ENCODE measurements around the gene PPP1R14B. TPM values are rescaled to one million over a fixed set of nuclear protein-coding genes. Genes with fewer than 3 reads are reported as not detected.

PPP1R14B gene
- total and polyA plus RNA-seq, 2 donors (not counting 3 experiments of a cell fraction or from before 2014, with no cell fraction given) = 308 to 431 TPM

DNA sequence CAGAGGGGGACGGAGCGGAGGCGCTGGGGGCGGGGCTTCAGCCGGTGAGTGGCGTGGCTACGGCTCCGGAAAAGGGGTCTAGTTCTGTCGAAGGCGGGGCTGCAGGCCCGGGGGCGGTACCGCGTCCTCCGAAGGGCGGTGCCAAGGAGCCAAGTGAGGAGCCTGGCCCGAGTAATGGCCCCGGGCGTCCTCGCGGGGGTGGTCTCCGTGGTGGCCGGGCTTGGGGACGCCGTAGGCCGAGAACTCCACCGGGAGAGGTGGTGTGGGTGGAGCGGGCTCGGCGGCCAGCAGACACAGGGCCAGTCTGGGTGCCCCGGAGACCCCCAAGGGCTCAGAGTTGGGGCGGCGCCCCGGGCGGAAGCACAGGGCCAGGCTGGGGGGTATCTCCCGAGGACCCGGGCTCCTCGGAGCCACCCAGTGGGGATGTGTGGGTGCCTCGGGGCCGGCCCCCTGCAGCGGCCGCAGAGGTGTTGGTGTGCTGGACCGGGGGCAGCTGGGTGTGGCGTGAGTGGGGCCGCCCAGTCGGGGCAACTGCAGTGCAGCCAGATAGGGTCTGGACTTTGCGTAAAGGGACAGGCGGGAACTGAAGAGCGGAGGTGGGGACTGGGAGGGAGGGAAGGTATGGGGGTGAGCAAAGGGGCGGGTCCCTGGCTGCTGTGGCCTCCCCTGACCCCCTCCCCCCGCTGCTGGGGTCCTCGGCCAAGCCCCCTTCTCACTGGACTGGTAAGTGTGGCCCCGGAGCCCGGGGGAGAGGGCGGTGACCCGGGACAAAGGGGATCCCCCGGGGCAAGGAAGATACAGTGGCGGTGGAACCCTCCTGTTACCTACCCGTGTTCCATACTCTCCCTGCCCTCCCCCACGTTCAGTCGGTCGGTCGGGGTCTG lies 5.0 kb downstream of the PPP1R14B start:
- H3K9ac ChIP-seq (replicated peaks; ENCODE audit: extremely low read depth, insufficient read depth, low read length) = peak overlapping the region; percentile 65
- no peaks in the 10 kb centered on the region for H4K20me1 ChIP-seq (replicated peaks; ENCODE audit: control insufficient read depth, extremely low read depth, insufficient read depth, low read length)
- FAIRE-seq (peak; percentile 72), DNase-seq (ENCODE audit: low read depth, low spot score) (no peak)
- BruUV-seq (replicated peaks) = no TSS peak
- TF ChIP-seq, protein P1, sequence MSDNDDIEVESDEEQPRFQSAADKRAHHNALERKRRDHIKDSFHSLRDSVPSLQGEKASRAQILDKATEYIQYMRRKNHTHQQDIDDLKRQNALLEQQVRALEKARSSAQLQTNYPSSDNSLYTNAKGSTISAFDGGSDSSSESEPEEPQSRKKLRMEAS (IDR thresholded peaks at IDR 0.05; ENCODE audit: insufficient read depth, insufficient read length) = peak; percentile 5
- TF ChIP-seq POLR2AphosphoS5 (IDR thresholded peaks at IDR 0.05; ENCODE audit: insufficient read depth, low read depth, low read length) (peak; percentile 79), EZH2 (IDR thresholded peaks at IDR 0.05; ENCODE audit: borderline replicate concordance, low read depth, low read length, severe bottlenecking) (no peak), POLR2A (IDR thresholded peaks at IDR 0.05; ENCODE audit: low read depth, low read length) (peak; percentile 52)
- H2AFZ ChIP-seq (ENCODE audit: low read depth, low read length) = no peak overlapping the region
- peaks cover 15% of the 10 kb centered on the region for H3K4me1 ChIP-seq (ENCODE audit: control insufficient read depth, extremely low read depth, insufficient read depth, low read length)
- H3K9me1 ChIP-seq (replicated peaks; ENCODE audit: control insufficient read depth, extremely low read depth, insufficient read depth, low read length) = no peaks in the 10 kb centered on the region
- H3K27ac ChIP-seq (ENCODE audit: insufficient read depth, low read depth, low read length) = peak overlapping the region; percentile 24
- ChIA-PET CTCF (interaction anchor here (0.8 to 5.0 kb wide), 6 partner anchors 37 to 115 kb away, joined by 3 to 36 read pairs (median 6); partner anchors contain the start of genes CATSPERZ and STIP1), POLR2A (interaction anchor here (0.7 to 1.0 kb wide), 4 partner anchors 16 to 30 kb away, joined by 3 to 10 read pairs (median 3); partner anchors contain the start of genes NUDT22 and TRPT1)
- peaks cover 40% of the 10 kb centered on the region for H3K79me2 ChIP-seq (ENCODE audit: control insufficient read depth, insufficient read depth, low read length)
- dilution Hi-C loops (cut with MboI; ENCODE audit: extremely low pct_ligation_motif_present, low sequenced_read_pairs) (no loop called here), intact Hi-C loops (cut with micrococcal nuclease) (loop anchor here (1.0 to 5.0 kb wide), 6 partner anchors 11 to 241 kb away; partner anchors contain the start of genes DNAJC4, ESRRA, NUDT22 and RPS6KA4)
- peaks cover 6 to 18% of the 10 kb centered on the region in 2 experiments for H3K36me3 ChIP-seq (ENCODE audit: control insufficient read depth in 2 of 2, extremely low read depth in 1 of 2, insufficient read depth in 2 of 2, low read length in 2 of 2)
- peak overlapping the region; percentile 61 to 93 (median 67) for H3K4me3 ChIP-seq (replicated peaks in 1 of 3; ENCODE audit: insufficient read depth in 1 of 3, low read depth in 1 of 3, low read length in 3 of 3)
- H3K9me3 ChIP-seq (replicated peaks; ENCODE audit: control insufficient read depth, insufficient read depth, low read length) = no peaks in the 10 kb centered on the region
- peak overlapping the region; percentile 55 for H3K4me2 ChIP-seq (ENCODE audit: insufficient read depth, low read length)
- no peaks in the 10 kb centered on the region for H3K27me3 ChIP-seq (ENCODE audit: control insufficient read depth in 2 of 2, insufficient read depth in 2 of 2, low read length in 2 of 2)

DNA sequence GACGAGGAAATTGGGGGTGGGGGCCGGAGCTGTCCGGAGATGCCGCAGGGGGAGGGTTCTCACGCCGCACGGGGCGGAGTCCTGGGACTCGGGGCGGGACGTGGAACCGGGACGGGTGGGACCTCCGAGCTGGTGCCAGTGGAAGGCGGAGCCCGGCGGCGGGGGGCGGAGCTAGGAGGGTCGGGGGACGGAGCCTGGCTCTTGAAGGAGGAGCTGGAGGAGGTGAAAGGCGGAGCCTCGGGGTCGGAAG lies 5.6 kb downstream of the PPP1R14B start:
- Histone ChIP-seq H4K20me1 (replicated peaks; ENCODE audit: control insufficient read depth, extremely low read depth, insufficient read depth, low read length) (no peaks in the 10 kb centered on the region), H3K79me2 (ENCODE audit: control insufficient read depth, insufficient read depth, low read length) (peaks cover 38% of the 10 kb centered on the region), H3K36me3 (ENCODE audit: control insufficient read depth in 2 of 2, extremely low read depth in 1 of 2, insufficient read depth in 2 of 2, low read length in 2 of 2) (peaks cover 6 to 18% of the 10 kb centered on the region in 2 experiments), H3K9me1 (replicated peaks; ENCODE audit: control insufficient read depth, extremely low read depth, insufficient read depth, low read length) (no peaks in the 10 kb centered on the region), H3K9ac (replicated peaks; ENCODE audit: extremely low read depth, insufficient read depth, low read length) (peak overlapping the region; percentile 73), H3K27me3 (ENCODE audit: control insufficient read depth in 2 of 2, insufficient read depth in 2 of 2, low read length in 2 of 2) (no peaks in the 10 kb centered on the region), H3K4me3 (replicated peaks in 1 of 3; ENCODE audit: insufficient read depth in 1 of 3, low read depth in 1 of 3, low read length in 3 of 3) (peak overlapping the region; percentile 36 to 75 (median 67)), H3K4me1 (ENCODE audit: control insufficient read depth, extremely low read depth, insufficient read depth, low read length) (peaks cover 15% of the 10 kb centered on the region), H2AFZ (ENCODE audit: low read depth, low read length) (peak overlapping the region; percentile 42), H3K27ac (ENCODE audit: insufficient read depth, low read depth, low read length) (peak overlapping the region; percentile 88), H3K4me2 (ENCODE audit: insufficient read depth, low read length) (no peak overlapping the region), H3K9me3 (replicated peaks; ENCODE audit: control insufficient read depth, insufficient read depth, low read length) (no peaks in the 10 kb centered on the region)
- FAIRE-seq = peak; percentile 97
- intact Hi-C loops (cut with micrococcal nuclease) = loop anchor here (1.0 to 5.0 kb wide), 6 partner anchors 11 to 240 kb away; partner anchors contain the start of genes DNAJC4, ESRRA, NUDT22 and RPS6KA4
- TF ChIP-seq POLR2A (IDR thresholded peaks at IDR 0.05; ENCODE audit: low read depth, low read length) = peak; percentile 35
- TF ChIP-seq, protein P1 (IDR thresholded peaks at IDR 0.05; ENCODE audit: insufficient read depth, insufficient read length) = no peak
- TF ChIP-seq GATA2 (IDR thresholded peaks at IDR 0.05; ENCODE audit: insufficient read depth, insufficient read length, low read depth, low read length) = no peak
- no peak for TF ChIP-seq POLR2AphosphoS5 (IDR thresholded peaks at IDR 0.05; ENCODE audit: insufficient read depth, low read depth, low read length)
- TF ChIP-seq FOS (IDR thresholded peaks at IDR 0.05; ENCODE audit: borderline replicate concordance, insufficient read depth, low read length) = no peak
- POLR2A ChIA-PET = interaction anchor here (0.7 to 1.0 kb wide), 4 partner anchors 15 to 30 kb away, joined by 3 to 10 read pairs (median 3); partner anchors contain the start of genes NUDT22 and TRPT1
- CTCF ChIA-PET = interaction anchor here (0.8 to 4.1 kb wide), 5 partner anchors 36 to 115 kb away, joined by 3 to 27 read pairs (median 5); partner anchors contain the start of gene STIP1
- no TSS peak for BruUV-seq (replicated peaks)
- DNase-seq (ENCODE audit: low read depth, low spot score) = peak; percentile 99
- dilution Hi-C loops (cut with MboI; ENCODE audit: extremely low pct_ligation_motif_present, low sequenced_read_pairs) = no loop called here
